ENCODE measurements around the gene STK24.

STK24 gene

DNA sequence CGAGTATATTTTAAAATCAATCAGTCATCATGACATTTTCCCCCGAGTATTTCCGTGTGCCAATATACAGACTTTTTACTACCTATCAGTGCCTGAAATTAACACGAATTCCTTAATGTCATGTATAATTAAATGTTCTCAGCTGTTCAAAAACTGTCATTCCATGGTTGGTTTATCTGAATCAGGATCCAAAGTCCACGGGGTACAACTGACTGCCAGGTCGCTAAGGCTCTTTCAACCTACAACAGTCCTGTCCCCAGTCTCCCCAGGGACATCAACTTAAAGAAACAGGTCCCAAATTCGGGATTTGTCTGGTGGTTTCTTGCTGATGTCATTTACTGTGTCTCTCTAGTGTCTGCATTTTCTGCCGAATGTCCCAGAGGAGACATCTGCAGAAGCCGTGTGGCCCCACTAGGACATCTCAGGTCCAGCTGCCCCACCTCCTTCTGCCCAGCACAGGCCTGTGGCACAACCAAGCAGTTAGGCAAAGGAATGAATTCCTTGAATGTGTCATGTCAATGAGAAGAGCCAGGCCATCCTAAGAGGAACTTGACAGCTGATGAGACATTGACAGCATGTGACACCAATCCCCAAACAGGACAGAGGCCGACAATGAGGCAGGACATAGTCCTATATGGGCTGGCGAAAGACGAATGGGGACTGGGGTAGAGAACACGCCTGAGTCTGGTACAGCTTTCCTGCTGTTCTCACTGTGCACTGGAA lies 109.5 kb downstream of the STK24 start:
- DNase-seq = no peak

DNA sequence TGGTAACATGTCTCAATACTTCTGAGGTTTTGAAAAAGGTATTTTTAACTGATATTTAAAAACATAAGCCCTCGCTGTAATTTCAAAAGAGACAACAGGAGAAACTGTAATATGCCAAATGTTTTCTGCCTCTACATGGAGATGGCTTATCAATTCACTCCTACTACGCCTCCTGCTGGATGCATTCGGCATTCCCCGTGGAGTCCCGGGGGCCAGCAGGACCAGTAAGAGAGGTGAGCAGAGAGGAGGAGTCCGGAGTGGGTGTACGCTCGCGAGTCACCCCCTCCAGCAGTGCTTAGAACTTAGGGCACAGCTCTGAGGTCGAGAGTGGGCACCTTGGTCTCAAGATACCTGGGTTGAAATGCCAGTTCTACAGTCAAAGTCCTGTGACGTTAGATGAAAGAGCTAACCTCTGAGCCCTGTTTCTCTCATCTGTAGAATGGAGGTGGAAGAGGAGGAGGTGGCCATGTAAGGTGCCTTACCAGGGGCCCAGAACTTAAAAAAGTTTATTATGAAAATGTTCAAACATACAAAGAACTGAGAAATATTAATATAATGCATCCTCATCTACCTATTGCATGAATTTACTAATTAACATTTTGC lies 110.2 kb downstream of the STK24 start:
- no peak for DNase-seq

DNA sequence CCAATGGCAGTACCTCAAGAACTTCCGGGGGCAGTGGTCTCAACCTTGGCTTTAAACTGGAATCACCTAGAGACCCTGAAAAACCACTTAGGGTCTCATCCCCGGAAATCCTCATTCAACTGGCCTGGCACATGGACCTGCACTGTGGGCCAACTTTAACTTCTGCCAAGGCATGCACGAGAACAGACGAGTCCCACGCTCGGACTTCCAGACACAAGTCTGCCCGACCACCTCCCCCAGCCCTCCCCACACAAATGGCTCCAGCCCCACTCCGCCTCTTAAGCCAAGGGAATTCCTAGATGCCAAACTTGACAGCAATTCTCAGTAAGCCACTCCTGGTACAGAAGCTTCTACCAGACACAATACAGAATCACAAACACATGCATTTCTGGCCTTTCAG lies 114.0 kb downstream of the STK24 start:
- no peak for DNase-seq

DNA sequence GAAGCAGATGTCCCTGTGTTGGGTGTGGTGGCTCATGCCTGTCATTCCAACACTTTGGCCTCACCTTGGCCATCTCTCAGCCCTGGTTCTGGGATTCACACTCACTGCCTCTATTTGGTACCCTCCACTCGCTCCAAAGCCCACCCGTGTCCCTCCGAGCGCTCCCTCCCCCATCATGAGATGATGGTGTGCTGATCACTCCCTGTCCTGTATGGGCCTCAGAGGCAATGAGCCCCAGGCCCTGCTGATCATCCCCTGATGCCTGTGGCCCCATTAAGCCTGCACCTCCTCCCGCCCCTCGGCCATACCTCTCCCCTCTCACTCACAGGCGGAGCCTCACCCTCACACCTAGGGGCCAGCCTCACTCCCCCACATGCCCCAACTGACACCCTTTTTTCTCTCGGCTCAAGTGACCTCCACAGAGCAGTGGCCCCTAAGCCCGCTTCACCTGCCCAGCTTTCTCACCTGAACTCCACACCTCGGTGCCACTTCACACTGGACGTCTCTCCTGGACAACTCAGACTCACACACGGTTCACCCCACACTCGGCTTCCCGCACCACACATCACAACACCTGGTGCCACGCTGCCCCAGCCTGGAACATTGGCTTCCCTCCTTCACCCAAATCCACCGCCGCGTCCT lies 114.5 kb downstream of the STK24 start:
- no peak for DNase-seq

DNA sequence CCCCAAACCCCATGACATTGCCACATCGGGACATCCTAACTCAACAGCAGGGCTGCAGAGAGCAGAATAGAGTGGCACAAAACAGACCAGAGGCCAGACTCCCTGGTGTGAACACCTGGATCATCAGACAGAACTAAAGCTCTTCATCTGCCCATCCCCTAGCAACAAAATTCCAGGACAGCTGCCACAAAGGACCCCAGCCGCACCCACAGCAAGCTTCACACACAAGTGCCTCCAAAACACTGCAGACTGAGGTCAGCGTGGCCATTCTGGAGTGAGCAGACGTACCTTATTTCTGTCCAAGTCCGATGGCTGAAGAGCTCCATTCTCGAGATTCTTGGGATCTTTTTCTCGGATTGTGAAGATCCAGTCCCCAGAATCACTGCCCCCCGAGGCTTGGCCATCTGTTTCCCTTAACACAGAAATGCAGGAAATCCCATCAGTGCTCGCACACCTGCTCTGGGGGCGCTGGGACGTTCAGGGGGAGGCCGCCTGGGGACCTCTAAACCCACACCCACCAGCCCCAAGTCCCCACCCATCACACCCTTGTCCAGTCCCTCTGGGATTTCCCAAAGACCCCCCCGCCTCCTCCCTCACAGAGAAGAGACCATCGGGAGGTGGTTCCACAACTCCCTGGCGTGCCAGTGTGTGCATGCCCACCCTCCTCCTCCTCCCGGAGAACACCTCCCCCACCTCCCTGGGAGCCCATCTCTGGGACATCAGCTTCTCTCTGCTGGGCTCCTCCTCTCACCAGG lies 115.2 kb downstream of the STK24 start:
- no peak for DNase-seq

DNA sequence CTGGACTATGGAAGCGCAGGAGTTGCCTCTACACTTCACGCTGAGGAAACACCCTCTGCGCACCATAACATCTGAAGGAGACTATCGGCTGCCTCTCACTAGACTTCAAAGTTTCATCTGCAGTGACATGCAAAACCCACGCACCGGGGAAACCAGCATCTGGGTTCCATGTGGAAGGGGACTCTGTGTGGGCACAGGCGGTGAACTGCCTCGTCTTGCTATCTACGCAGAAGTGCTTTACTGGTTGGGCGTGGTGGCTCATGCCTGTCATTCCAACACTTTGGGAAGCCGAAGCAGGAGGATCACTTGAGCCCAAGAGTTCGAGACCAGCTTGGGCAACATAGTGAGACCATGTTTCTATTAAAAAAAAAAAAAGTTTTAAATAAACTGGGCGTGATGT lies 116.4 kb downstream of the STK24 start:
- no peak for DNase-seq

DNA sequence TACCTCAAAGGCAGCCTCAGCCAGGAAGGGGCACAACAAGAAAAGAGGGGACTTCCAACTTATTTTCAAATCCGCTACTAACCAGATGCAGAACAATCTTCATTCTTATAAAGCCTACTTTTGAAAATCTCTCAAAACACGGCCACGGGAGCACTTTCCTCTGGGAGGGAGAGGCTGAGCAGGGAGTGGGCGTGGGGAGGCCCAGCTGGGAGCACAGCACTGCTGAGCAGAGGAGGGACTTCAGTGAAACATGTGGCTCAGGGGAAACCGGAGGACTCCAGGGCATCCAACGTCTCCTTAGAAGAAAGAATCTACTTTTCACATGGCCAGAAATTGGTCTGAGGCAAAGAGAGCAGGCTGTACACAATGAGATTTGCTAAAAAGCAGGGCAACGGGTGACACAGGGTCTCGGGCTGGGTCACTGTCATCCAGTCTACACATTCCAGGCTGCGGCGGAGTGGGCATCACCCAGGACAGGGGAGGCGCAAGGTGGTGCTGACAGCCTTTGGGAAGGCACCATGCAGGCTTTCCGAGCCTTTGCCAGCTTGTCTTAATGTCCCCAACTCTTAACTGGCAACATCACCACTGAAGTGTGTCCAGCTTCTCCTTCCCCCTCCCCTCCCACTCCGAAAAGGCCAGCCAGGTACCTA lies 117.1 kb downstream of the STK24 start:
- DNase-seq = no peak

DNA sequence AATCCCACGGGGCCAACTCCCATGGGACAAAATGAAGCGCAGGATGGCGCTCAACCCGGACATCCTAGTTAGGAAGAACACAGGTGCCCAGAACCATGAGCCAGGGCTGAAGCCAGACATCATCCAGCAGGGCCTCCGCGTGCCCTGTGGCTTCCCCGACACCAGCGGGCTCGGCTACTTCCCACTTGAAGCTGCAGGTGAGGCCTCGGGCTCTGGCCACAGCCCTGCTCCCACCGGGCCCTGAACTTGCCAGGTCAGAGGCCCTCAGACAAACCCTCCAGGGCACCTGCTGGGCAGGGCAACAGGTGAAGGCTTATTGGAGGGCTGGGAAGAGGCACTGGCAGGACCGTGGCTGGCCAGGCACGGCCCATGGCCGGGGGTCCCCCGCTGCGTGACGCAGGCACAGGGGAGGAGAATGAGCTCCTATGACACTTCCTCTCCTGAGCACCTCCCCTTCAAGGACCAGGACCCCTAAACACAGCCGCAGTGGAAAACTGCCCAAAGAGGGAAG lies 117.7 kb downstream of the STK24 start:
- no peak for DNase-seq

DNA sequence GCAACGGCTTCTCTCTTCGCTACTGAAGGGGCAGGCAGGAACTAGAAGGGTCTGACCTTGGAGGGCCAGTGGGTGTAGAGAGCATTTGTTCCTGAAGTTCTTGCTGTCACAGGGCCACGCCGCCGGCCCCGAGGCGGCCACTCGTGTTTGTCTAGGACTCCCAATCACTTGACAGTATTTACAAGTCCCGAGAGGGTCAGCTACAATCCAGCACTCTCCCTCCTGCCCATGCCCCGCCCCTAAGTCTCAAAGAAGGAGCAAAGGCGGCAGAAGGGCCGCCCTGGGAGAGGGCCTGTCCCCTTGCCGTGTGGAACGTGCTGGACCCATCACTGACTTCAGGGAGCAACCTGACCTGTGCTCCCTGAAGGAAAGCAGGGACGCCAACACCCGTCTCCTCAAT lies 118.5 kb downstream of the STK24 start:
- no peak for DNase-seq

DNA sequence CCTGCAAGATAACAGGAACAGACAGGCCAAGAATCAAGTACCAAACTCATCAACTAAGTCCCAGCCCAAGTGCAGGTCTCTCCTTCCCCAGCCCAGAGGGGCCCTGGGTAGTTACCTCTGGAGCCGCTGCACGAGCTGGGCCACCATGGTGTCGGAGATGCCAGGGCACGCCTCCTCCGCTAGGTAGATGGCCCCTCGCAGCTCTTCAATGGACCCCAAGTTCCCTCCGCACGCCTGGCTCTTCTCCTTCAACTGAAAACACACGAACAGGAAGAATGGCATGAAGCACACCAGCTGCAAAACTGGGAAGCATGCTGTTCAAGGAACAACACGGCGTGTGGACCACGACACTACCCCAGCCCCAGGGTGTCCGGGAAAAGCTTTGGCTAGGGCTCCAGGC lies 119.9 kb downstream of the STK24 start:
- no peak for DNase-seq

DNA sequence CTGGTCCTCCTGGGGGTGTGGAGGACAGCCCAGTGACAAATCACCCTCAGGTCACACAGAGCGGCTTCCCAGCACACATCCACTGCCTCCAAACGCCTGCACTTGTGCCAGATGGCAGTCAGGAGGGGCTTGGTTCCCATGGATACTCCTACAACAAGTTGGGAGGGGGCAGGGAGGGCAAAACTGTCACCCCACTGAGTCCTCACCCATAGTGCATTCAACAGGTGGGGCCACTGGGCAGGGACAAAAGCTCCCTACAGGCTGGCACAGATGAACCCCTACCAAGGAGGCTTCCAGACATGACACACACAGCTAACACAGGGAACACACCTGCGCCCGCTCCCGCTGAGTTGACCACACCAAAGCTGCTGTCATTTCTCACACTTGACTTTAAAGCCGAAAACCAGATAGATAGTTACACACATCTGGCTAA lies 120.5 kb downstream of the STK24 start:
- DNase-seq = no peak

DNA sequence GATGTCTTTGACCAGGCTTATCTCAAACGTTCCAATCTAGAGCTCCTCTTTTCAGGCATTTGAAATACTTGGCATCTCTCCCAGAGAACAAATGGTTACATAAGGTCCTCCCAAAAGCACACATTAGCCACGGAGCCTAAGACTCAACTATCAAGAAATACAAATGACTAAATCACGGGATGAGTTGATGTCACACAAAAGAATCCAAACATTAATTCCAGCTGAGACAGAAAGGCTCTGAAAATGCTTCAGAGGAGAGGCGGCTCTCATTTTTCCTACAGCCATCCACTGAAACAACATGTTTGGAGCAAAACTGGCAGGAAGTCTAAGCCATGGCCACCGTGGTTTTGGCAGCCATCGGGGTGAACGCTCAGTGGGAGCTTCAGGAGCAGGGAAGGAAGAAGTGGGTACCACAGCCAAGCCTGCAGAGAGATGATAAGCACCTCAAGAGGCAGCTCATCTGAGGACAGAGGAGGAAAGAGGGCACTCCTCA lies 122.5 kb downstream of the STK24 start:
- DNase-seq = no peak

DNA sequence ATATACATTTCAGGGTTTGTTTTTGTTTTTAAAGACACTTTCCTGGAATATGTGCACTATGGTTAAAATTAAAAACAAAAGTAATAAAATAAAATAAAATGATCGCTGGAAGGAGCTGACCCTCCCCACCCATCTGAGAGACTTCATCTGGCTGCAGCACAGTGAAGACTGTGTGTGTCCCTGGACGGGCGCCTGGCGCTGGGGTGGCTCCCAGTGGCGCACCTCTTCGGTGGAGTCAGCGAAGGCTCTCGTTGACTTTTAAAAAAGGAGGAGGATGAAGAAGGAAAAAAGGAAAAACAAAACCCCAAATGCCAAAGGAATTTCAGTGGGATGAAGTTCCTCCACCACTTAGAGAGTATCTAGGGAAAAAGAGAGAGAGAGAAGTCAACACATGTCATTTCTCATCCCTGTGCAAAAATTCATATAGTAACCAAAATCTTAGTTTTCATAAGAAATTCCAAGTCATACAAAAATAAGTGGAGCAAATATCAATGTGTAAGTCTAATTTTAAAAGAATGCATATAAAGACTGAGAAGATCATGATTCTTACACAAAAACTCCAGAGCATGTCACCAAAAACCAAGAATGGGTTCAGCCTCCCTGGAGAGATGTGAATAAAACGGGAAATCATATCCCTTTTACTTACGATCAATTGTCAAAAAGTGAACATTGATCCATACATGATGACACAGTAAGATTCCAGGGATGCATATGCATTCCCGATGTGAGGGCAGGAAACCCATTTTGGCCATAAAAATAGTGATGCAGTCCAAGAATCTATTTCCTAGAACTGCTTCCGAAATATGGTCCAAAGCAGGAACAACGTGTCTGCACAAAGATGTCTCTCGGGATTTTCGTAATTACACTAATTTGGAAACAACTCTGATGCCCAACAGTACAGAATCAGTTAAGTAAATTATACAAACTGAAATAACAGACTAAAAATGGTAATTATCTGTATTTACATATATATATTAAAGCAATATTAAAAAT lies 123.8 kb downstream of the STK24 start:
- no peak for DNase-seq

DNA sequence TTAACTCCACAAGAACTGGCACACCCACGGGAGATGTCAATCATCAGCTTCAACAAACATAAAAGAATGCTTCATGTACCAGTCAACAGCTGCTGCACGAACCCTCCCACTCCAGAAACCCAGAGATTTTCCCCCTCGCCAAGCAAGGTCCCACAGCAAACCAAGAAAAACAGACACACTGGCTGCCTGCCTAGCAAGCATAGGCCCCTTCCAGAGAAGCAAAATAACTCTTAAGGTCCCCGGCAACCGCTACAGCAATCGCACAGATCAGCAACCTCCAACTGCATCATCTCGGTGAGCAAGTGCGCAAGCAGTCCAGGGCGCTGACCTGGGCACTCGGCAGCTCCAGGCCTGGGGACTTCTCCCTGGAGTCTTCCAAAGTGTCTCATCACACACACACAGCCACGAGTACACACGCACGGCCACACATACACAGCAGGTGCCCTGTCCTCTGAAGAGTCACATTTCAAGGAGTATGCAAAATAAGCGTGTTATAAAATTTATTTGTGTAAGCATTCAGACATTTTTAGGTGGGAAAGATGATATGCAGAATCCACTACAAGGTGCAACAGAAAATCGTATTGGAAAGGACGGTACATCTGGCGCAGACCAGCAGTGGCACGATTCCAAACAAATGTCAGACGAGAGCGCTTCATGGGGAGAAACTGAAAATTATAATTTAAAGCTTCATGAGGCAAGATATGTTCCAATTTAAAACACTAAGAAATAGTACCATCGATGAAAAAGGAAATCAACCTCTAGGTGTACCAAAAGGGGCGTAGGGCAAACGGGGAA lies 125.0 kb downstream of the STK24 start:
- no peak for DNase-seq

DNA sequence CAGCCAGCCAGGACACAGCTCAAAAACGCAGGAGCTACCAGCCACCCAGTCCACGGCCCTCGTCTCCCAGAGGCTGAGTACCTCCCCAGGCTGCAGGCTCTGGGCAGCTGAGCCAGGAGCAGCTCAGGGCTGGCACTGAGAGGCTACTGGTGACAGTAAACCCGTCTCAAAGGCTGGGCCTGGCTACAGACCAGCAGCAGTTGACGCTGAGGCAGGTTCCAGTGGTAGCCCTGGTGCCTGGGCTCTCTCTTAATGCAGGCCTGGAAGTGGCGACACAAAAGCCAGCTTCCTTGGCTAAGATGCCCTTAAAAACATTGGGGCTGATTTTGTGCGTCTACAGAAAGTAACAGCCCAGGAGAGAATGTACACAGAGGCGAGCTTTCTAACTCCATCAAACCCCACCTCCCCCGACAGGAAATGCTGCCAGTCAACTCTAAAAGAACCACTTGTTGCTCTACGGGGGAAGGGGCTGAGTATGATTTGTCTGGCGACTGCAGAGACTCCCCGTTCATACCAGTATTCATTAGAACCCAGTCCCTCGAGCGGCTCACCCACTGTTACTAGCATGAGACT lies 126.3 kb downstream of the STK24 start:
- no peak for DNase-seq

DNA sequence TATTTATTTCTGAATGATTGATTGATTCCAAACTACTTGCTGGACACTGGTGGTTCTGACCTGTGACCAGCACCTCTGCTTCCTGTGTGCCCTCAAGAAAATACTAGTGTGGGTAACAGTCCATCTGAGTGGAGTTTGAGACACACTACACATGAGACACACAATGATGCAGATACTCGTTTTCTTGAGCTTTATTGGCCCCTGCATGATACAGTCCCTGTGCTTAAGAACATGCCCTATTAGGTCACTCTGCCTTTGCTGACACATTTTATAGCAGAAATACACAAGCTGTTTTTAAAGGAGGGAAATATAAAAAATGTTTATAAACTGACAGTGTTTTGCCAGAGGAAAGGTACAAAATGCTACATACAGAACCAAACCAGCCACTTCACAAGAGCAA lies 126.9 kb downstream of the STK24 start:
- no peak for DNase-seq

DNA sequence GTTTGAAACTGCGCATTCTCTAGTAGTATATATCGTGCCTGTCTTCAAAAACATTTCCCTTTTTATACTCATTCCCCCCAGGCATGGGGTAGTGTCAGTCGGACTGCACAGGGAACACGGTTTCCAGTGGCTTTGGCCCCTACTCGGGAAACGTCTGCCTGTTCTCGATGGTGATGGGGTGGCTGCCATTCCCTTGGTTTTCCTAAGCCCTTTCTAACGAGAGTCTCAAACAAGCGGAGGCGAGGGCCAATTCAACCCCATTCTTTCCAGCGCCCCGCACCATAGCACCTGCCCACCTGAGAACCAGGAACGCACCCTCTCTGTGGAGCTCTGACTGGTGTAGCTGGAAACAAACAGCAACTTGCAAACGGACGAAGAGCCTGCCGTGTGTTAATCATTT lies 127.6 kb downstream of the STK24 start:
- no peak for DNase-seq

DNA sequence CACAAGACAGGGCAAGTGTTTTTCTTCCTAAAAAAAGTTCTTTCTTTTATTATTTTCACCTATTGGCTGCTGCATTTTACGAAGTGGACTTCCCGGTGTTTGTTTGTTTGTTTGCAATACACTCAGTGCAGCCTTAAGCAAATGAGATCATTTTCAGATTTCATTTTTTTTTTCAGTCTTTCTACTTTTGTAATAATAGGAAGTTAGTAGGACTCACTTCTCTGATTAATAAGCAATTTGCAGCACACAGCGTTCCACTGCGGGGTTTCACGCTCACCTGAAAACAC lies 128.3 kb downstream of the STK24 start:
- DNase-seq = no peak

DNA sequence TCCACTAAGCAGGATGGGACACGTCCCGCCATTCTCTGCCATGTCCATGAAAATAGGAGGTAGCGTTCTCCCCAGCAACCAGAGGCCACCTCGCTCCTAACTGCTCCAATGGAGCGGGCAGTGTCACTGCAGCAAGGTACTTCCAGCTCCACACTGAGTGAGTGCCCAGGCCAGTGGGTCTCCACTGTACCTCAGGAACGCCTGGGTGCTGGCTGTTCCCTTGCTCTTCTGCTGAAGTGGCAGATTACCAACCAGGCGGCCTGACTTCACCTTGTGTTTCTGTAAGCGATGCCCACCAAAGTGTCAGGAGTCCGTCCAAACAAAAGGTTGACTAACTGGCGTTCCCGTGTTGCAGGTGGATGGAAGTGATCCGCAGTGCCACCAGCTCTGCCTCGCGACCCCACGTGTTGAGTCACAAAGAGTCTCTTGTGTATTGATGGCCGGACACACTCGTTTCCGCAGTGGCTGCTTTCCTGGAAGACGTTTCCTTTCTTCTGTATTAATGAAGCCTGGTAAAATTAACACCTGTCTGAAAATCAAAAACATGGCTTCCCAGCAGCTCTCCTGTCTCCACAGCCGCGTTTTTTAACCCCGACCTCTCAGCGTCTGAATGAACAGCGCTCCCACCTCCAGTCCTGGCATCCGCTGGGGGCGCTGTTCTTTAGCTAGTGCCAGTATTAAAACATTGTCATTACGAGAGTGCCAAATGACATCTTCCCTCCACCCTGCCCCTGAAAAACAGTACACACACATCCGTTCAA lies 128.8 kb downstream of the STK24 start:
- no peak for DNase-seq

DNA sequence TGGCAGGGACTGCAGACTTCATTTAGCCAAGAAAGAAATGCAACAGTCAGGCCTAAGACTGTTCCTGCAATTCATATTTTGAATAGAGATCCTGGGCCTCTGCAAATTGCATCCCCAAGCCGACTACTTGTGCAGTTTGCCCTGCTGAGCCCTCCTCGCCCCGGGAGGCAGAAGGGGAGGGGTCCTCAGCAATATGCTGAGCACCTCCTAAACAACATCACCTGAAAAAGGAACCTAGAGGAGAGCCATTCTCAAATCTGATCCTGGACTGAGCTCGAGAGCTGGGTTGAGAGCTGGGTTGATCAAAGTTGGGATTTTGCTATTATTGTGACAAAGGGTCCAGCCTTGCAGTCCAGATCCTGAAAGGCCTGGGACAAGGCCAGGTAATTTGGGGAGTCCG lies 129.8 kb downstream of the STK24 start:
- DNase-seq = no peak

Measured in KG1 (cell line).